Measurements from ENCODE around the gene KLHL3.

Gene KLHL3

DNA sequence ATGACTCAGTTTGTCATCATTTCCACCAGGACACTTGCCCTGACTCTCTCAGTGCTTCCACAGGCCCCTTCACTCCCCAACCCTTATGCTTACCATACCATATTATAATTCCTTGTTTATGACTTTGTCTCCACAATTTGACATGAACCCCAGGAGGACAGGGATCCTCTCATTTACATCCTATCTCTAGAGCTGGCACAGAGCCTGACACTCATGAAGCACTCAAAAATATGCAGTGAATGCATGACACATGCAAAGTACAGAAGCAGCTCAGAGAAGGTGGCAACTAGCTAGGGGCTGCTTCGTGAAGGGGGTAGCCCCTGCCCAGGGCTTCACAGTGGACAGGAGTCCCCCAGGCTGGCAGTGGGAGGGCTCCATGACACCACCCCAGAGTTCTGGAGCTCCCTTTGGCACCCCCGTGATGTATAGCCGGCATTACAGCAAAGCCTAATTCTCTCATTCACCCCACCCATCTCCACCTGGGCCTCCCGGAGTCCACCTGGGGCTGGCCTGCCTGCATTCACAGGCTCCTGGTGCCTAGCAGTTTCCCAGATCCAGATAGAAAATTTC lies 124.8 kb downstream of the KLHL3 start:
- DNase-seq (ENCODE audit: low spot score) = no peak

DNA sequence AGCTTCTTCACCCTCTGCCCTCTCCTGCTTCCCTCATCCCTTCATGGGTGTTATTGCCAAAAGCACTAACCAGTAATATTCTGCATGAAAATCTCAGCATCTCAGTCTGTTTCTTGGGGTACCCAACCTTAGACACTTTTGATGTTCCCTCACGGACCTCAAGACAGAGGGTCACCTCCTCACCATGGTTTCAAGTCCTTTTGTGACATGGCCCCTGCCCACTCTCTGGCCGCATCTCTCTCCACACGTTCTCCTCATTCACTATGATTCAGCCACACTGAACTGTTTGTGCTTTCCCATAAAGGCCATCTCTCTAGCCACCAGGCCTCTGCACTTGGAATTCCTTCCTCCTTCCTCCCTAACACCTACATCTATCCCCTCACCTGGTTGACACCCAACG lies 125.3 kb downstream of the KLHL3 start:
- DNase-seq (ENCODE audit: low spot score) = no peak

DNA sequence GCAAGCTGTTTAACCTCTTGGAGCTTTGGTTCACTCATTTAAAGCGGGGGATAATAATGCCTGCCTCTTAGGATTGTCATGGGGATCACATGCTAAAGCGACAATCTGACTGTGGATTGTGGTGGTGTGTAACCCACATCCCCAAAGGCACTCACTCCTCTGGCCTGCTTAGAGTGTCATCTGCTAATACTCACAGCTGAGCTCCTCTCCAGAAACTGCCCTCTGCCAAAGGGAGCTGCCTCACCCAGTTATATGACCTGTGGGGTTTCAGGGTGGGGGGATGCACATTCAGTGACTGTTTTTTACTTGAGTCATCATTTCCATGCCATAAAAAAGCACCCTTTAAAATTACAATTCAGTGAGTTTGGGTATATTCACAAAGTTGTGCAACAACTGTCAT lies 126.8 kb downstream of the KLHL3 start:
- no peak for DNase-seq (ENCODE audit: low spot score)

DNA sequence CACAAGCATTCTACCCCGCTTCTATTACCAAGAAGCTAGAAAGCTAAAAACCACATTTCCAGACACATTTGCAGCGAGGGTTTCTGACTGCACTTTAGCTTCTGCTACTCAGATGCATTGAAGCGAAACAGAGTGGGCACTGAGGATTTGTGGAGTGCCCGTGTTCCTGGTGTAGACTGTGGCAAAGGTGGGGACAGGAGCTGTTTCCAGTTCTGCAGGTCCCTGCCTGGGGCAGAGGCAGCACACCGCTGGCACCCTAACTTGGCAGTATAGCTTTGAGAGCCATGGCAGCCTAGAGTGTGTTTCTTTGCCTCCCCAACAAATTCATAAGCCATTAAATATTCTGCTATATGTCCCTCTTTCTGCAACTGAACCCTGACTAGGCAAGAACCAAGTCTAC lies 128.1 kb downstream of the KLHL3 start:
- no peak for DNase-seq (ENCODE audit: low spot score)

DNA sequence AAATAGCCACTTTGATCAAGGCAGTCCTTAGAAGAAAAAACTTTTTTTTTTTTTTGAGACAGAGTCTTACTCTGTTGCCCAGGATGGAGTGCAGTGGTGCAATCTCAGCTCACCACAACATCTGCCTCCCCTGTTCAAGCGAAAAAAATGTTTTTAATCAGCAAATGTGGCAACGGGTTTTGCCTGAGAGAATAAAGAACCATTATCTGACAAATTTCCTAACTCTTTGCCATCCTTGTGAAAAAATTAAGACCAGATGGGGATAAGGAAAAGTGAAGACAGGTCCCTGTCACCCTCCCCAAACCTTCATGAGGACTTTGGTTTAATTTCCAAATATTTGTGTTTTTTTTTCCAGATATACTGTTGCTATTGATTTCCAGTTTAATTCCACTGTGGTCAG lies 129.5 kb downstream of the KLHL3 start:
- no peak for DNase-seq (ENCODE audit: low spot score)

DNA sequence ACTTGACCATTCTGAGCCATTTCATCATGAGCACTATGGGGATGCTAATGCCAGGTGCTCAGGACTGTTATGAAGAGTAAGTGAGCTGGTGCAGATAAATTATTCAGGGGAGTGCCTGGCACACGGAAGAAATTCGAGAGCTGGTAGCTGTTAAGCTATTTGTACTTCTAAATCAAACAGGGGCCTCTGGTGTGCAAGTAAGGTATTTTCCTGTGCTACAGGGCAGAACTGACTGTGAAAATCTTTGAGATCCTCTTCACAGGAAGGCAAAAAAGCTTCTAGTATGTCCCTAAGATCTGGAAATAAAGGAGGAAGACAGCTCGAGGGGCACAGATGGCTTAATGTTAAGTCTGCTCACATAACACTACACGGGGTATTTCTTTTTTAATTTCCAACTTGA lies 130.5 kb downstream of the KLHL3 start:
- peak; percentile 41 for DNase-seq (ENCODE audit: low spot score)

DNA sequence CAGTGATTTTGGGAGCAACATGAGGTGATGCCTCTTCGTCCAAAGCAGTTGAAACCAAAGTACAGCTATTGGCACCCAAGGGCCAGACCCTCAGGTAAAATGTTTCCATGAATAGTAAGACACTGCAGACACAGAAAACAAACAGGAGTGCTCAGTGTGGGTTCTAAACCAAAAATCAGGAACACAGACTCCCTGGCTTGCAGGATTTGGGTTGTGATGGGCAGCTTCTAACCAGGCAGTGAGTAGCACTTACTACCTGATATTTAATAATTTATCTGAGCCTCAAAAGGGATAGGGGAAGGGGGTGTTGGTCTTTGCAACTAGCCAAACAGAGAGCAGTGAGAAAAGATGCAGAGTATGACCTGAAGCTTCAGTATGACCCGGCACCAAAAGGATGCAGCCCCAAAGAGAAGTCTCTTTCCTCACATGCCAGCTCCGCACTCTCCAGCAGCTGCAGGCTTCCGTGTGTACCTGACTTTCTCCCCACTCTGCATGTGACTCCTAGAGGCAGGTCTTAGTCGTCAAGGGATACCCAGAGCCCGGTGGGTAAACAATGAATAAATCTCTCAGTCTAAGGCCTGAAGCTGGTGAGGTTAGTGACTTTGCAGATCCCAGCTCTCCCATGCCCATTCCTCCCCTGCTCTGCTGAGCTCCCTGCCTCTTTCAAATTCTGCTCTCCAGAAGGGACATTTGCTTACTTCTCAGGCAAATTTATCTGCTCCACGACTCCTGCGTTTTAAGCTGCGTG lies 131.4 kb downstream of the KLHL3 start:
- no peak for DNase-seq (ENCODE audit: low spot score)

DNA sequence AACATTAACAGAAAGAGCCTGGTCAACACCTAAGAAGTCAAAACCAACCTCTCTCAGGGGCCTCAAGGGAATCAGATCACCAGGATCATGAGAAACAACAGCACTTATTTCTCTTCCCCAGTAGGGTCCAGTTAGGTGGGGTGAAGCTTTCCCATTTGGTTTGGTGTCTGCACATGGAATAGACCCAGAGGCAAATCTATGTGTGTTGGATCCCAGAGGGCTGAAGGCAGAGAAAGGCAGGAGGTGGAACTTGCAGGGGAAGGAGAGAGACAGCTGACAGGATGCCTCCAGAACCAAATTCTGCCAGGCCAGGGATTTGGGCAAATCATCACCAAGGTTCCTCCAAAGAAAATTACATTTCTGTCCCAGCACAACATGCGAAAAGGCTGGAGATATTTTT lies 132.0 kb downstream of the KLHL3 start:
- no peak for DNase-seq (ENCODE audit: low spot score)

DNA sequence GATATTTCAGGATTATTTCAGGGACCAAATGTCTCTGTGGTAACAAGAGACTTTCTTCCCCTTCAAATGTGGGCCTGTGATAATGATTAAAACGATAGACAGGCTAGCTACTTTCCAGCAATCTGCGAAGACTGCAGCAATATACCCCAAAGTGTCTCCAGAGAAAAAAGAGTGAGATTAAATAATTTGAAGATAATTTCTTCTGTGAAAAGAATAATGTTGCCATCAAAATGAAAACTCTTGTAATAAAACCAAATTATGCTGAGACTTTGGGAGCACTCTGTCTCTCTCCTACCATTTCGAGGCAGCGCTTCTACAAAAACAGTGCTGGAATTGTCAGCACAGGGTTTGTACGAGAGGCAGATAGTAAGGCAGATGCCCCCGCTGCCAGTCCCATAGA lies 132.5 kb downstream of the KLHL3 start:
- DNase-seq (ENCODE audit: low spot score) = no peak

DNA sequence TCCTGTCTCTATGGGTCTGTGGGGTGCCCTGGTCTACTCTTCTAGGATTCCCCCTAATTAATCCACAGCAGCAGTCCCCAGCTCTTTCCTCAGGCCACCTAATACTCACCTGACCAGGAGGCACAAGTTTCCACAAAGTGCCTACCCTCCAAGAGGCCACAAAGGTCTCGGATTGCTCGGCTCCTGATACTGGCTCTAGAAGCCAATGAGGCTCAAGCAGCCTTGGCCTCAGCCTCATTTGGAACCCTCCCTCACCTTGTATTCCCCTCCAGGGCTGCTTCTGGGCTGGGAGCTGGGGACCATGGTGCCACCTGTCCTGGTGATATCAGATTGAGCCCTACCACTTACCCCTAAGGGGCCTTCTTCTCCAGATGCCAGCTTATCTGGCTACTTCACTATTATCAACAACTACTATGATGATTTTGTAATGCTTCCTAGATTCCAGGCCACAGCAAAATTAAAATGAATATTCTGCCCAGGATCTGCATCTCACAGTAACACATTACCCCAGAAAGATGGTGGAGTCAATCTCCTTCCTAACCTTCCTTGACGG lies 133.1 kb downstream of the KLHL3 start:
- DNase-seq (ENCODE audit: low spot score) = no peak

DNA sequence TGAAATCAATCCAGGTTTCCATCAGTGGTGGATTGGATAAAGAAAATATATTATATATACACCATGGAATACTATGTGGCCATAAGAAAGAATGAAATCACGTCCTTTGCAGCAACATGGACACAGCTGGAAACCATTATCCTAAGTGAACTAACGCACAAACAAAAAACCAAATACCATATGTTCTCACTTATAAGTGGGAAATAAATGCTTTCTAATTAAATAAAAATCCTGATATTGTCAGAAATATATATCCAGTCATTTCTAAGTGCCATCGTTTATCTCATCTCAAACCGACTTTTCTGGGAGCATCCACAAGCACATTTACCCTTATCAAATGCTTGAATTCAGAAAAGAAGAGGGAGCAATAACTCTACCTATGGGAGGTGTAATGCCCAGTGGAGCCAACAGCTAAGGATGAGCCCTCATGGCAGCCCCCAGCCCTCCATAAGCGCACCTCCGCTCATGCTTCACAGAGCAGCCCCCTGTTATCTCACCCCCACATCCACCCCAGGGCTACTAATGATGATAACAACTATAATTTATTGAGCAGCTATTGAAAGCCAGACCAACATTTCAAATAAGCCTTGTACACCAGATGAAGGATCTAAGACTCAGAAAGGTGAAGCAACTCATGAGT lies 135.0 kb downstream of the KLHL3 start:
- no peak for DNase-seq (ENCODE audit: low spot score)

DNA sequence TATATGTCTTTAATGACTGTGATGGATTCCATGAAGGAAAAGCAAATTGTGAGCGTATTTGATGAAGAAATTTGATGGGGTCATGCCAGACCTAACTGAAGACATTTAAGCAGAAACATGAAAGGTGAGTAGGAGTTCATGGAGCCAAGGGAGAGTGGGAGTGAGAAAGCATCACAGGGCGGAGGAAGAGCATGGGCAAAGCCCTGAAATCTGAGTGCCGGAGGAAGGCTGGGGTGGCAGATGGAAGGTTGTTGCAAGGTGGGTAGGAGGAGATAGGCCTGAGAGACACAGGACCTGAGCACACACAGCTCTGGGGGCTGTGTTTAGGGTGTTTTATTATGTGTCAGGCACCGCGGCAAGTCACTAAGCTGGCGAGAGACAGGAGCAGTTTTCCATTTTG lies 136.4 kb downstream of the KLHL3 start:
- DNase-seq (ENCODE audit: low spot score) = no peak

DNA sequence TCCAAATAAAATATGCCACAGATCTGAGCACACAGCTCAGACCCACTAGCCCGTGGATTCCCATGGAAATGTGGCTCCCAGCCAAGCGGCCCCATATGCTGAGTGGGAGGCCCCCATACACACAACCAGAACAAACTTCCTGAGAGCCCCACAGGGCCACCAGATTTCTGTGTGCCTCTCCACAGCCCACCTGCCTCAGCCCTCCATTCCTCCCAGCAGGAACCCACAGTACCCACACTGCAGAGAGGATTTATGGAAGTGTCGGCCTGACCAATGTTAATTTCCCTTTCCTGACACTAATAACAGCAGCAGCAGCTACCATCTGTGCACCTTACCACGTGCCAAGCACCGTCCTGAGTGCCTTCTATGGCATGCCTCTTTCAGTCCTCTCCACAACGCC lies 137.5 kb downstream of the KLHL3 start:
- no peak for DNase-seq (ENCODE audit: low spot score)

DNA sequence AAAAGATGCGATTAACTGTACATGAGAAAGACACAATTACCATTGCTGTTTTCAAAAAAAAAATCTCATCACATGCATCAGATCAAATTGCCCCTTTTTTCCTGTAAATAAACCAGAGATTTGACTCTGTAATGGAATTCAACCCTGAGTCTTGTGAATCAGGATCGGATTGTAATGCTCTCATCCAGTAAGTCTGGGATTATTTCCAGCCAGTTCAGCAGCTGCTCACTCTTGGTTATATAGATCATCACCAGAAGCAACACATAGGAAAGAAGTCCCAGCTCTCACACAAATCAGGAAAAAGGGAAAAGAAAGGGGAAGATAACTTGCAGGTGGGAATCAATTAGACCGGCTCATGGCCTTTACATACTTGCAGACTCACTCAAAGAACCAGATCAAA lies 138.9 kb downstream of the KLHL3 start:
- DNase-seq (ENCODE audit: low spot score) = no peak

DNA sequence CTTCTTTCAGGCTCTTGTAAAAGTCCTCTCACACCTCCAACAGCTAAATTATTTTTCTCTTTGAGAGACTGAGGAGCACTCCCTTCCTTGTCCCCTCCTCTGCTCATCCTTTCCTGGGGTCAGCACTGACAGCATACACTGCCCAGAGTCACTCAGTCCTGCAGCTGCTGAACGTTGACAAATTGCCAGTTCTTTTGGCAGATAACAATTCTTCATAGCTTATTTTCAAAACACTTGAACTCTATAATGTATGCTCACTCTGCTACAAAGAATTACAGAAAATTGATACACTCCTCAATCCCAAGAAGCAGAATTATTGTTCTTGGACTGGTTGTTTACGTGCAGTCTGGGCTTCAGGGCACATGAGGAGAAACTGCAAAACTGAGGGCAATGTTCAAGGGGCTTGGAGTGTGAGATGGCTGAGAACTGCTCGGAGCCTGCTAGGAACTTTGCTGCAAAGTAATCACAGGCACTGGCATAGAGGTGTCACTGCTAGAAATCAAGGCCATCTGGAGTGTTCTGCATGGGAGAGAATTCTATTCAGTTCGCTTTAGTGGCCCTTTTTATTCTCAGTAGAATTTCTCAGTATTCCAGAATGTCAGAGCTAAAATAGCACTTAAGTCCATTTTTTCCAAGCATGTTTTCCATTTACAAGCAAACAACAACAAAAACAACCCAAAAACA lies 140.4 kb downstream of the KLHL3 start:
- DNase-seq (ENCODE audit: low spot score) = no peak

DNA sequence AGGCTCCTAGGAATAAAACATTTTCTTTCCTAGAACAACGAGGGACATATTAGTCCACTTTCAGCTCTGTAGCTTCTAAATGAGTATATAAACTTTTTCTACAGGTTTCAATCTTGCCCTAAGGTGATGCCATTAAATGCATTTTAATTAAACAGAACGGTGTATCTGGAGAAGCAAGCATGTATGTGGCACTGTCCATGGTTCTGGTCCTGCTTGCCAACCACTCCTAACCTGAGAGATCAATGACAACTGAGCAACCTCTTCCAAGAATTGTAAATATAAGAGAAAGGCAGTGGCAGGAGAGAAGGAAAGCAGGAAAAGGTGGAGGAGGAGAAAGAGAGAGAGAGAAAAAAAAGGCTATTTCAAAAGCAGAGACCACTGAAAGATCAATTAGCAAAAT lies 141.2 kb downstream of the KLHL3 start:
- no peak for DNase-seq (ENCODE audit: low spot score)

DNA sequence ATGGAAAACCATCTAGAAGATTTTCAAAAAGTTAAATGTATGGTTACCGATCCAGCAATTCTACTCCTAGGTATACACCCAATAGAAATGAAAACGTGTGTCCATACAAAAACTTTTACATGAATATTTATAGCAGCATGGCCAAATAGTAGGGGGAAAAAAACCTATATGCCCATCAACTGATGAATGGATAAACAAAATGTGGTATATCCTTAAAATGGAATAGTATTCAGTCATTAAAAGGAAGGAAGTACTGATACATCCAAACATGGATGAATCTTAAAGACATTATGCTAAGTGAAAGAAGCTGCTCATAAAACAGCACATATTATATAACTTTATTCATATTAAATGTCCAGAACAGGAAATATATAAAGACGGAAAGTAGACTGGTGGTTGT lies 143.6 kb downstream of the KLHL3 start:
- no peak for DNase-seq (ENCODE audit: low spot score)

DNA sequence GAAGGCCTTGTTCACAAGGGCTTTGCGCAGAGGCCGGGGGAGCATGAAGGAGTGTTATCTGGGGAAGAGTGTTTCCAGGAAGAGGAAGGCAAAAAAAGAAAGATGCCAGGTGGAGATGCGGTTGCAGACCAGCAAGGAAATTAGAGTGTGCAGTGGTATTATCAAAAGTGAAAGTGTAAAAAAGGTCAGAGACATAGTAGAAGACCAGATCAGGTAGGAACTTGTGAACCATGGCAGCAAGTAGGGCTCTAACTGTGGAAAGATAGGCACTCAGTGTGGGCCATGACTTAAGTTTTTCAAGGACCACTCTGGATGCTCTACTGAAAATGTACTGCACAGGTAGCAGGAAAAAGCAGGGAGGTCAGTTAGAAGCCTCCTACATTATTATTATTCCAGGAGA lies 146.7 kb downstream of the KLHL3 start:
- no peak for DNase-seq (ENCODE audit: low spot score)

DNA sequence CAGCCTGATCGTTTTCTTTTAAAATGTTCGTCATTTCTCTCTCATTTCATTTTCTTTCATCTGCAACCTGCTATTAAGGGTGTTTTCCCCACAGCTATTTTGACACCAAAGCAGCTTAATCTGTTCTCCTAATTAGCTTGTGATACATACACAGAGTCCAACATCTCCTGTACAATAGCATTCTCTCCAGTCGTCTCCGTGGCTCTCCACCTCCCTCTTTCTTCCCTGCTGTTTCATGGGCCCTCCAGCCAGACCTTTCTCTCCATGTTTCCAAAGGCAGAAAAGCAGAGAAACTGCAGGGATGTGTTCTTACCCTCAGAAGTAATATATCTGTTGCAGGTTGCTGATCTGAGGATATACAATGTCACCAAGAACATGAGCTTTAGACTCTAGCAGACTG lies 148.0 kb downstream of the KLHL3 start:
- DNase-seq (ENCODE audit: low spot score) = no peak

DNA sequence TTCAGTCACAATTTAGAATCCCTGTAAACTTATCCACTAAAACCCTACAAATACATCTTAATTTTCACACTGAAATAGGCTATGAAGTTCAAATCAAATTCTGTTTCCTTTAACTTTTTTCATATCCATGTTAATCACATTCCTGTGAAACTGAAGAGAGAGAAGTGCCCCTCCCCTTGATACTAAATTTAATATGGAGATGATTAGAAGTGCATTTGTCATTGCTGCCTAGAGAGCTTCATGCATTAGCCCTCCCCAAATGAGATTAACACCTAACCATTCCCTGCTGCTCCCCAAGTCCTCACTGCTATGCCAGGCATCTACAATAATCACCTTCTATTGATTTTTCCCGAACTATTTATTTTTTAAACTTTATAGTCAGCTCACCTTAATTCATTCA lies 151.6 kb downstream of the KLHL3 start:
- no peak for DNase-seq (ENCODE audit: low spot score)

DNA sequence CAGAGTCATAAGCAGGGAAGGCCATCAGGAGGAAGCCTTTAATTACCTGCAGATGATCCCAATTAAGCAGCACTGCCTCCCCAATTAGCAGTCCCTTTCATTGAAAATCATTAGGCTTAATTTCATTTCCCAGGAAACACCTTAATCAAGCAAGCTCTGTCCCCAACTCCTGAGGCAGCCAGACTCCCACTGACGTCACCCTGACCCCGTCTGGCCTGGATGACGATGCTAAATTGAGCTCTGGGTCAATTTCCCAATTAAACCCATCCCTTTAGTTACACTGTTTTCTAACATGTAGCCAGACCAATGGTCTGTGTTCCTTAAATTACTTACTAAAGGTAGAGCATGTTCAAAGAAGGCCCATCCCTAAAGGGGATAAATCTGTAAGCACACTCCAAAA lies 152.8 kb downstream of the KLHL3 start:
- DNase-seq (ENCODE audit: low spot score) = no peak

DNA sequence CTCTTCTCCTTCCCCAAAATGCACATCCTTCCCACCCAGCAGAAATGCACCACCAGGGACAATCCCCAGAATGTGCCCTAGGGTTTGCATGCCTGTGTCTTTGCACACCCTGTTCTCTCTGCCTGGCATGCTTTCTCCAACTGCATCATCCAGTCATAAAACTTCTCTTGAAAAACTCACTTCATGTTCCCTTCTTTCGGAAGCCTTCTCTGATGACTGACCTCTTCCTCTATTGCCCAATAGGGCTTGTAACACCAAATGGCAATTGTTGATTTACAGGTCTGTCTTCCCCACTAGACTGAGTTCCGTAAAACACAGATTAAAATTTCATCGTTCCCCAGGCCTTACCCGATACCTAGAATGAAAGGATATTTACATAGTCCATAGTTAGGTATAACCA lies 153.7 kb downstream of the KLHL3 start:
- no peak for DNase-seq (ENCODE audit: low spot score)

DNA sequence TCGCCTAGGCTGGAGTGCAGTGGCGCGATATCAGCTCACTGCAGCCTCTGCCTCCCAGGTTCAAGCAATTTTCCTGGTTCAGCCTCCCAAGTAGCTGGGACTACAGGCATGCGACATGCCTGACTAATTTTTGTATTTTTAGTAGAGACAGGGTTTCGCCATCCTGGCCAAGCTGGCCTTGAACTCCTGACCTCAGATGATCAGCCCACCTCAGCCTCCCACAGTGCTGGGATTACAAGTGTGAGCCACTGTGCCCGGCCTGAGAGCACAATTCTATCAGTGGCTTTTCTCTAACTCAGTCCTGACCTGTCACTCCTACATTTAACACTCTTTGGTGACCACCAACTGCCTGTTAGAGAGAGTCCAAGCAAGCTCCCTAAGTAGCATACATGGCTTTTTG lies 154.1 kb downstream of the KLHL3 start:
- no peak for DNase-seq (ENCODE audit: low spot score)
